ENCODE results near the gene FKBP9.

FKBP9 gene

GRCh38 chr7:33038639-33039038 lies 81.4 kb downstream of the FKBP9 start:
- Histone ChIP-seq H3K36me3 (no peaks in the 10 kb centered on the region), H3K4me1 (peaks cover 0 to 33% (median 1%) of the 10 kb centered on the region in 4 donors), H3K27ac (peak overlapping the region in 1 of 2 donors; percentile 36), H3K27me3 (no peaks in the 10 kb centered on the region), H3K4me3 (no peak overlapping the region), H3K9me3 (no peaks in the 10 kb centered on the region)
- no peak for DNase-seq
- intact Hi-C loops (cut with DNase I; ENCODE audit: low total_unique reads) = no loop called here
- TF ChIP-seq CTCF (IDR thresholded peaks at IDR 0.05) = no peak

- no peaks in the 10 kb centered on the region for H3K27me3 ChIP-seq
- no peak for TF ChIP-seq CTCF (IDR thresholded peaks at IDR 0.05)
- no peaks in the 10 kb centered on the region for H3K36me3 ChIP-seq
- H3K27ac ChIP-seq = peak overlapping the region in 1 of 2 donors; percentile 36
- intact Hi-C loops (cut with DNase I; ENCODE audit: low total_unique reads) = no loop called here
- peaks cover 0 to 33% (median 2%) of the 10 kb centered on the region in 4 donors for H3K4me1 ChIP-seq
- DNase-seq = no peak
- H3K9me3 ChIP-seq = no peaks in the 10 kb centered on the region
- H3K4me3 ChIP-seq = peak overlapping the region; percentile 39 to 48
These were observed 82.1 kb downstream of the FKBP9 start for GRCh38 chr7:33039257-33039902.

- Histone ChIP-seq H3K9me3 (no peaks in the 10 kb centered on the region), H3K36me3 (no peaks in the 10 kb centered on the region), H3K27me3 (no peaks in the 10 kb centered on the region), H3K4me3 (peak overlapping the region; percentile 39 to 48), H3K4me1 (peaks cover 0 to 35% (median 2%) of the 10 kb centered on the region in 4 donors), H3K27ac (peak overlapping the region in 1 of 2 donors; percentile 36)
- no peak for DNase-seq
- intact Hi-C loops (cut with DNase I; ENCODE audit: low total_unique reads) = no loop called here
- TF ChIP-seq CTCF (IDR thresholded peaks at IDR 0.05) = no peak
These were observed 82.7 kb downstream of the FKBP9 start for GRCh38 chr7:33039903-33040292.

DNA sequence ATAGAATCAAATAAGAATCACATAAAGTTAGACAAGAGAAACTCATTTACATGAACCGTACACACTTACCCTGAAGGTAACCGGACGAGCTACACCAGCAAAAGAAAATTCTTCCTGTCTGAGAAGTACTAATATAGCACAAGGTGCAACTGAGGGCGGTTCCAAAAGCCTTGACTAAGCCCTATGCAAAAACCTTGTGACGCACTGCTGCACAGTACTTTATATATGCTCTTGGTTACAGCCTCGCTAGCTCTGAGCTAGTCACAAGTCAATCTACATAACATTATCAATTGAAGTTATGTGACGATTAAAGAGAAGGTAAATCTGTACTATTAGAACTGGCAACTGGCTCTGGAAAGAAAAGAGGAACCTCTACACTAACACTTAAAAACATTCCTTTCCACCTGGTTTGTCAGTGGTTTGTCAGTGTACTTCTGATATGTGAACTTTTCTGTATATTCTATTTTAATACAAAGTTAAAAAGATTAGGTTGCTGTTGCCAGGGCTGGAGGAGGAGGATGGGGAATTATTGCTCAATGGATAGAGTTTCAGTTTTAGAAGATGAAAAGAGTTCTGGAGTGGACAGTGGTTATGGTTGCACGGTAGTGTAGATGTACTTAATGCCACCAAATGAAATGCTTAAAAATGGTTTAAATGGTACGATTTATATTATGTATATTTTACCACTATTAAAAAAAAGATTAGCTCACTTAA lies 83.7 kb downstream of the FKBP9 start:
- no peak overlapping the region for H3K4me3 ChIP-seq

More for the DNA sequence above, 83.7 kb downstream of the FKBP9 start:
- H3K27ac ChIP-seq = no peak overlapping the region
- DNase-seq = no peak
- H3K9me3 ChIP-seq = no peaks in the 10 kb centered on the region
- no peaks in the 10 kb centered on the region for H3K36me3 ChIP-seq
- no peak for TF ChIP-seq CTCF (IDR thresholded peaks at IDR 0.05)
- no peaks in the 10 kb centered on the region for H3K27me3 ChIP-seq
- intact Hi-C loops (cut with DNase I; ENCODE audit: low total_unique reads) = no loop called here
- H3K4me1 ChIP-seq = peaks cover 0 to 40% (median 2%) of the 10 kb centered on the region in 4 donors

Measured in tibial artery (tissue), 4 donors.